ENCODE data around the gene PHACTR3. TPM values are rescaled to one million over a fixed set of nuclear protein-coding genes. Genes with fewer than 3 reads are reported as not detected.

Gene PHACTR3
- total RNA-seq, 4 donors from 2014 or later = 0.66 to 7.8 TPM; not detected in 2

DNA sequence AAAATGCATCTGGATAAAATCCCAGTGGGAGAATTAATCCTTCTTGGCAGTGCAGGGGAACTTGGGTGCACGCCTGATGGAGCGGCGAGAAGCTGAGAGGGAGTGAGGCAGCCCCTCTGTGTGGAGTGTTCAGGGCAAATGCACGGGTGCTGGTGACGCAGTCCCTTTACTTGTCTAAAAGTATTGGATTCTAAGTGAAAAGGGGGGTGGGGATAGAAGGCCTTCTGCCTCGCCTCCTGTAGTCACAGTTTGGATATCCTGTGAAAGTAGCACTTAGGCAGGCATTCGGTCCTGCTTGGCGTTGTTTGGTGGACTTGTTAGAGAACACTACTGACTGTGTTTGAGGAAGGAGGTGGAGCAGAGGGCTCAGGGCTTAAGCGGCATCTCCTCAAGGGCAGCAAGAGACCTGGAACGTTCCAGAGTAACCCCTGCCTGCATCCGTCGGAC, 39.3 kb downstream of the PHACTR3 start:
- TF ChIP-seq, protein P1, sequence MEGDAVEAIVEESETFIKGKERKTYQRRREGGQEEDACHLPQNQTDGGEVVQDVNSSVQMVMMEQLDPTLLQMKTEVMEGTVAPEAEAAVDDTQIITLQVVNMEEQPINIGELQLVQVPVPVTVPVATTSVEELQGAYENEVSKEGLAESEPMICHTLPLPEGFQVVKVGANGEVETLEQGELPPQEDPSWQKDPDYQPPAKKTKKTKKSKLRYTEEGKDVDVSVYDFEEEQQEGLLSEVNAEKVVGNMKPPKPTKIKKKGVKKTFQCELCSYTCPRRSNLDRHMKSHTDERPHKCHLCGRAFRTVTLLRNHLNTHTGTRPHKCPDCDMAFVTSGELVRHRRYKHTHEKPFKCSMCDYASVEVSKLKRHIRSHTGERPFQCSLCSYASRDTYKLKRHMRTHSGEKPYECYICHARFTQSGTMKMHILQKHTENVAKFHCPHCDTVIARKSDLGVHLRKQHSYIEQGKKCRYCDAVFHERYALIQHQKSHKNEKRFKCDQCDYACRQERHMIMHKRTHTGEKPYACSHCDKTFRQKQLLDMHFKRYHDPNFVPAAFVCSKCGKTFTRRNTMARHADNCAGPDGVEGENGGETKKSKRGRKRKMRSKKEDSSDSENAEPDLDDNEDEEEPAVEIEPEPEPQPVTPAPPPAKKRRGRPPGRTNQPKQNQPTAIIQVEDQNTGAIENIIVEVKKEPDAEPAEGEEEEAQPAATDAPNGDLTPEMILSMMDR (IDR thresholded peaks at IDR 0.05; ENCODE audit: low read depth) = no peak

DNA sequence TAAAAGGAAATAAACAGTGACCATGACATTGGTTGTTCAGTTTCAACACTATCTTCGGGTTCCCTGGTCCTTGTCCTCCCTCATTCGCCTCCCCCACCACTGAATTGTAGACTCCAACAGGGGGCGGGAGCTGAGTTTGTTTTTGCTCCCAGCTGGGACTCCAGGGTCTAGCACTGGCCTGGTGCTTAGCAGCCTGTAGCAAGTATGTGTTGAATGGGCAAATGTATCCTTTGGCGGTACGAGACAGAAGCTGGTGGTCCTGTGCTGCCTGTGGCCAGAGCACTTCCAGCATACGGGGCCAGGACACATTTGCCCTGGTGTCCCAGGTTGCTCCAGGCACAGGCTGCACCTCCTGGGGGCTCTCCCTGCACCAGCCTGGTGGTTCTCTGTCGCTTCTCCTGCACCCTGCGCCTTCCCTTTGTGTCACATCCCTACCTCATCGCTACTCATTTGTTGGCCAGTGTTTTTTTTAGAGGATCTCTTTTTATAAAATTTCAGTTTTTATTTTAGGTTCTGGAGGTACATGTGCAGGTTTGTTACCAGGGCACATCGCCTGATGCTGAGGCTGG, 40.1 kb downstream of the PHACTR3 start:
- TF ChIP-seq, protein P1 (IDR thresholded peaks at IDR 0.05; ENCODE audit: low read depth) = no peak

DNA sequence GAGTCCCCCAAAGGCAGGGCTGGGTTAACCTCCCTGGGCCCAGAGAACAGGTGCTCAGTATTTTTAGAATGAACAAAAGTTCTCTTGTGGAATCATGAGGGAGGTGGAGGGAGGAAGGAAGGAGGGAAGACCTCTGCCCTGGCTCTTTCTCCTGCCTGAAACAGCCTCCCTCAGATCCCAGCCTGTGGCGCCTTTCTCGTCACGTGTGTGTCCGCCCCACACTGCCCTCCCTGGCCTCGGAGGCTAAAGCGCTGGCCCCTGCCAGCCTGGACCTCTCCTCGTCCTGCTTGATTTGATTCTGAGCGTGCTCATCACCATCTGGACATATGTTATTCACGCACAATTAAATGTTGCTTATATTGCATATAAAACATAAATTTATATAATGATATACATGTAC, 40.9 kb downstream of the PHACTR3 start:
- TF ChIP-seq, protein P1 (IDR thresholded peaks at IDR 0.05; ENCODE audit: low read depth) = no peak

DNA sequence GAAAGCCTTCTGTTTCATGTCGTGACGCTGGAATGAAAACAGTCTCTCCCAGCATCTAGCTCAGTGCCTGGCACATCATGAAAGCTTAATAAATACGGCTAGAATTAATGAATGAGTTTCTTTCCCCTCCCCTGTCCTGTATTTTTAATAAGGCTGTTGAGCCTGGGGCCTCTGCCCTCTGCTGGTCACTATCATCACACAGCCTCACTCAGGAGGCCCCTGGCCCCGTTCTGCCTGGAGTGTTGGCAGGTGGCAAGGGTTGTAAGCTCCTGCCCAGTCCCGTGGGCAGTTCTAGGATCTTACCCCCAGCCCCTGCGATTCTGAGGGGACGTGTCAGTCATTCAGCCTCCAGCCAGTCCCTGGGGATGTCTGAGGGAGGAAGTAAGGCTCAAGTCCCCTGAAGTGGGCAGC, 41.4 kb downstream of the PHACTR3 start:
- TF ChIP-seq, protein P1 (IDR thresholded peaks at IDR 0.05; ENCODE audit: low read depth) = no peak

DNA sequence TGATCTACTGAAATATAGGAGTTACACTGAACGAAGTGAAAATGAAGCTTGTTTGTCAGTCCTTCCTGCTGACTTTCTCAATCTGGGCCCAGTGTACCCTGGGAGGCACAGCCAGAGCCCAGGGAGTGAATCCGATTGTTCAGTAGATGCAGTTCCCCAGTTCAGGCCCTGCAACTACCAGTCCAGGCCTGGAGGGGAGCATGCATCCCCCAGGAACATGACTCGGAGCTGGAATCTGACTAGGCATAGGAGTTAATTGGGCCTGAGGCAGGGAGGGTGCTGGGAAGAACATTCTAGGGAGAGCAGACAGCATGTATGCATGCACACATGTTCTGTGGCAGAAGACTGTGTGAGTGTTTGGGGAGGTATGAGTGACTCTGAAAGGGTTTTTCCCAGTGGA, 42.1 kb downstream of the PHACTR3 start:
- TF ChIP-seq, protein P1 (IDR thresholded peaks at IDR 0.05; ENCODE audit: low read depth) = no peak

DNA sequence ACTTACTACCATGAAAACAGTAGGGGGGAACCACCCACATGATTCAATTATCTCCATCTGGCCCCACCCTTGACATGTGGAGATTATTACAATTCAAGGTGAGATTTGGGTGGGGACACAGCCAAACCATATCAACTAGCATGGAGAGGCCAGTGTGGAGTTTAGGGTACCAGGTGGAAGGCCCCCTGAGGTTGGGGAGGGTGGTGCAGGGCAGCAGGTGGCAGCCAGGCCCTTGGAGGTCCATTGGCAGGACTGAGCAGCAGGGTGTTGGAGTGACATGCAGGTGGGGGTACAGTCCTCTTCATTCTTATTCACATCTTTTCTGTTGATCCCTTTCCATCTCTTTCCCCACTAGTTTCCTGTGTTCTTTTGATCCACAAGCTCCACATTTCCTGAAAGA, 42.9 kb downstream of the PHACTR3 start:
- TF ChIP-seq, protein P1 (IDR thresholded peaks at IDR 0.05; ENCODE audit: low read depth) = no peak

DNA sequence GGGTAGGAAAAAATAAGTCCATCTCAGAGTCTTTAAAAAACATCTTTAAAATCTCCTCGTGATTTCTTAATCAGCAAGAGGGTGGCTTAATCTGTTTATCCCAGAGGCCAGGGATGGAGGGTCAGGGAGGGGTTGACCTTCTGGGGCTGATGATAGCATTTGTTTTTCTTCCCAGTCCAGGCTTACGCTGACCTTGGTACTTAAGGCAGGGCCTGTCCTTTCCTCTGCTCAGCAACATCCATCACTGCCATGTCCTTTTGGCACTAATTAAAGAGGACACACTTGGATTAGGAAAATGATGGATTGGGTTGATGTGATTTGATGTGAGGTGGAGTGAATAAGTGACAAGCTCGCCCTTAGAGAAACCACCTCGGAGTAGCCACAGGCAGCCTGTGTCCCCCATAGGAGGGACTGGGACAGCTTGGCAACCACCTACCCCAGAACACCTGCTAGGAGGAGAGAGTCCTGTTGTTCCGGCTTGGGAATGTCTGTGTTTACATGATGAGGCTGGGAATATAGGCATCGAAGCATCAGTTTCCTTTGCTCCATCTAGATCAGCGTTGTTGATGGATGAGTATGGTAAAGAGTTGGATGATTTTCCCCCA, 44.2 kb downstream of the PHACTR3 start:
- TF ChIP-seq, protein P1 (IDR thresholded peaks at IDR 0.05; ENCODE audit: low read depth) = no peak

Data from subcutaneous adipose tissue (tissue), 4 donors.